Stimulated activated CD4-positive, alpha-beta T cell treated with anti-CD3 and anti-CD28 coated beads, Interleukin-2, amount 100 ng/mL, for 4 hours (primary cell): ENCODE data around the gene AFG1L.
A peak's percentile ranks its signal among the peaks of the same experiment; 100 is the strongest.
"Not testable (repeated sequence)": the region's sequence is repeated elsewhere in the genome, so short reads cannot be mapped to it uniquely, and the experiment has no call there.

Source experiments
- DNase-seq: peaks from one replicate; pipeline ENCODE4 v3.0.0-alpha.2; 2020; ENCODE audit warnings: low read depth

Gene AFG1L

GRCh38 chr6:108557494-108558371 lies 262.9 kb downstream of the AFG1L start:
- DNase-seq, result peak; percentile 74

GRCh38 chr6:108558372-108559096 lies 263.7 kb downstream of the AFG1L start:
- peak; percentile 95 for DNase-seq

- DNase-seq, result peak; percentile 82
Measured at GRCh38 chr6:108559097-108559883, 264.4 kb downstream of the AFG1L start.

- DNase-seq, result no peak
Measured at GRCh38 chr6:108559884-108560462, 265.1 kb downstream of the AFG1L start.

GRCh38 chr6:108560463-108561308 lies 265.8 kb downstream of the AFG1L start, which contains the start of gene FOXO3:
Gene FOXO3 (plus strand): TSS chr6:108560917. CDS start chr6:108561209, 292 bp downstream.
- peak; percentile 36 for DNase-seq

GRCh38 chr6:108561309-108561647 lies 266.4 kb downstream of the AFG1L start:
- DNase-seq, result not testable (repeated sequence)

- no peak for DNase-seq
Measured at GRCh38 chr6:108561742-108562502, 267.1 kb downstream of the AFG1L start.

- DNase-seq, result no peak
Measured at GRCh38 chr6:108562503-108562993, 267.7 kb downstream of the AFG1L start.

GRCh38 chr6:108563292-108563691 lies 268.4 kb downstream of the AFG1L start:
- DNase-seq, result no peak

- DNase-seq, result no peak
Measured at GRCh38 chr6:108564178-108564577, 269.3 kb downstream of the AFG1L start.

GRCh38 chr6:108565091-108565766 lies 270.4 kb downstream of the AFG1L start:
- no peak for DNase-seq

GRCh38 chr6:108565893-108566292 lies 271.0 kb downstream of the AFG1L start:
- DNase-seq, result no peak

- no peak for DNase-seq
Measured at GRCh38 chr6:108566406-108566805, 271.6 kb downstream of the AFG1L start.

GRCh38 chr6:108568101-108568500 lies 273.2 kb downstream of the AFG1L start:
- no peak for DNase-seq

GRCh38 chr6:108568551-108569305 lies 273.9 kb downstream of the AFG1L start:
- DNase-seq, result no peak

GRCh38 chr6:108570517-108570916 lies 275.7 kb downstream of the AFG1L start:
- no peak for DNase-seq

- no peak for DNase-seq
Measured at GRCh38 chr6:108574457-108575141, 279.7 kb downstream of the AFG1L start.
